A549 (cell line): ENCODE data around the gene LAMB3.

Source experiments
- CBX2 ChIP-seq: fragments of 200-600 bp; sonication (generic); IDR thresholded peaks from 2 replicates; pipeline ENCODE4 v1.6.1; 2016; ENCODE audit warnings: low read depth, mild to moderate bottlenecking, borderline replicate concordance
- CBX8 ChIP-seq: fragments of 200-600 bp; sonication (generic); IDR thresholded peaks from 2 replicates; pipeline ENCODE4 v1.6.1; 2016
- CHD2 ChIP-seq: fragments of 150-350 bp; IDR thresholded peaks from 2 replicates; pipeline ENCODE4 v1.6.1; 2014; ENCODE audit warnings: low read length; ENCODE audit not compliant: partially characterized antibody
- CTCF ChIP-seq: fragments of >200 bp; sonication (Bioruptor Twin); formaldehyde crosslinking; IDR thresholded peaks from 3 replicates; pipeline ENCODE4 v1.5.1; 2016
- EP300 ChIP-seq, 2 experiments: fragments of >200 bp; sonication (Bioruptor Twin); formaldehyde crosslinking; IDR thresholded peaks; 2 replicates in 1 of 2; 3 replicates in 1 of 2; pipeline ENCODE4 v1.6.1; 2016 to 2017
- JUN ChIP-seq, 2 experiments: fragments of >200 bp; sonication (Bioruptor Twin); formaldehyde crosslinking; IDR thresholded peaks; 2 replicates in 1 of 2; 3 replicates in 1 of 2; pipeline ENCODE4 v1.6.1; 2016 to 2017
- KDM1A ChIP-seq: fragments of 200-600 bp; sonication (generic); IDR thresholded peaks from 2 replicates; pipeline ENCODE4 v1.6.1; 2016; ENCODE audit warnings: low read depth, mild to moderate bottlenecking
- MAX ChIP-seq: IDR thresholded peaks from 2 replicates; pipeline ENCODE4 v1.6.1; 2012
- NFE2L2 ChIP-seq: fragments of 150-350 bp; conservative IDR thresholded peaks from 2 replicates; pipeline ENCODE4 v1.6.1; 2014; ENCODE audit warnings: low read length
- POLR2A ChIP-seq: IDR thresholded peaks from 2 replicates; pipeline ENCODE4 v1.6.1; 2012; ENCODE audit warnings: mild to moderate bottlenecking, low read length
- POLR2AphosphoS2 ChIP-seq: conservative IDR thresholded peaks from 2 replicates; pipeline ENCODE4 v1.6.1; 2012; ENCODE audit warnings: low read length, improper control_type of control experiment, inconsistent platforms
- REST ChIP-seq: fragments of 200-600 bp; sonication (generic); IDR thresholded peaks from 2 replicates; pipeline ENCODE4 v1.6.1; 2016; ENCODE audit warnings: antibody characterized with exemption, mild to moderate bottlenecking, moderate library complexity
- SMC3 ChIP-seq: fragments of >200 bp; sonication (Bioruptor Twin); formaldehyde crosslinking; IDR thresholded peaks from 3 replicates; pipeline ENCODE4 v1.6.1; 2018; ENCODE audit warnings: inconsistent platforms
- USF2 ChIP-seq: fragments of 450-650 bp; IDR thresholded peaks from 2 replicates; pipeline ENCODE4 v1.6.1; 2014; ENCODE audit warnings: antibody characterized with exemption

DNA sequence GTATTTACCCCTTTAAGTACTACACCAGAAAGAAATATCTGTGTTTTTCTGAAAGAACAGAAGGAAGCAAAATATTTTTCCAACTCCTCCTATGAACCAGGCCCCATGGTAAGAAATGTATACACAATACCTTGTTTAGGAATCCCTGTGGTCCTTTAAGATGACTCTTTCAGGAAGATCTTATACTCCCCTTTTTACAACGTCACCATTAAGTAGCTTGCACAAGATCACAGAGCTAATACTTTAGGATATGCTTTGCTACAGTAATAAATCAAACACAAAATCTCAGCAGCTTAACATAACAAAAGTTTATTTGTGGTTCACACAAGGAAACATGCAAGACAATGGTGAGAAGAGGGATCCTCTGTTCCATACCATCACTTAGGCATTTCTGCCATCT lies 8.8 kb upstream of the LAMB3 start:
- no peak for TF ChIP-seq KDM1A
- TF ChIP-seq CBX8: no peak
- no peak for TF ChIP-seq CTCF
- no peak for TF ChIP-seq EP300 (IDR thresholded peaks at IDR 0.05)
- TF ChIP-seq POLR2A: no peak
- TF ChIP-seq USF2: no peak
- TF ChIP-seq MAX: no peak
- no peak for TF ChIP-seq REST
- TF ChIP-seq NFE2L2: no peak
- no peak for TF ChIP-seq POLR2AphosphoS2
- no peak for TF ChIP-seq SMC3
- TF ChIP-seq CHD2: no peak
- TF ChIP-seq JUN (IDR thresholded peaks at IDR 0.05): no peak
- TF ChIP-seq CBX2: no peak
